NCI-H82 treated with DMSO at 0.1 percent for 48 hours (cell line): ENCODE data around the gene ZNF646.

Source experiments
- DNase-seq: peaks from one replicate; lab custom pipeline; 2025; ENCODE audit not compliant: unreplicated experiment; lab: John Stamatoyannopoulos, UW

Gene ZNF646, protein sequence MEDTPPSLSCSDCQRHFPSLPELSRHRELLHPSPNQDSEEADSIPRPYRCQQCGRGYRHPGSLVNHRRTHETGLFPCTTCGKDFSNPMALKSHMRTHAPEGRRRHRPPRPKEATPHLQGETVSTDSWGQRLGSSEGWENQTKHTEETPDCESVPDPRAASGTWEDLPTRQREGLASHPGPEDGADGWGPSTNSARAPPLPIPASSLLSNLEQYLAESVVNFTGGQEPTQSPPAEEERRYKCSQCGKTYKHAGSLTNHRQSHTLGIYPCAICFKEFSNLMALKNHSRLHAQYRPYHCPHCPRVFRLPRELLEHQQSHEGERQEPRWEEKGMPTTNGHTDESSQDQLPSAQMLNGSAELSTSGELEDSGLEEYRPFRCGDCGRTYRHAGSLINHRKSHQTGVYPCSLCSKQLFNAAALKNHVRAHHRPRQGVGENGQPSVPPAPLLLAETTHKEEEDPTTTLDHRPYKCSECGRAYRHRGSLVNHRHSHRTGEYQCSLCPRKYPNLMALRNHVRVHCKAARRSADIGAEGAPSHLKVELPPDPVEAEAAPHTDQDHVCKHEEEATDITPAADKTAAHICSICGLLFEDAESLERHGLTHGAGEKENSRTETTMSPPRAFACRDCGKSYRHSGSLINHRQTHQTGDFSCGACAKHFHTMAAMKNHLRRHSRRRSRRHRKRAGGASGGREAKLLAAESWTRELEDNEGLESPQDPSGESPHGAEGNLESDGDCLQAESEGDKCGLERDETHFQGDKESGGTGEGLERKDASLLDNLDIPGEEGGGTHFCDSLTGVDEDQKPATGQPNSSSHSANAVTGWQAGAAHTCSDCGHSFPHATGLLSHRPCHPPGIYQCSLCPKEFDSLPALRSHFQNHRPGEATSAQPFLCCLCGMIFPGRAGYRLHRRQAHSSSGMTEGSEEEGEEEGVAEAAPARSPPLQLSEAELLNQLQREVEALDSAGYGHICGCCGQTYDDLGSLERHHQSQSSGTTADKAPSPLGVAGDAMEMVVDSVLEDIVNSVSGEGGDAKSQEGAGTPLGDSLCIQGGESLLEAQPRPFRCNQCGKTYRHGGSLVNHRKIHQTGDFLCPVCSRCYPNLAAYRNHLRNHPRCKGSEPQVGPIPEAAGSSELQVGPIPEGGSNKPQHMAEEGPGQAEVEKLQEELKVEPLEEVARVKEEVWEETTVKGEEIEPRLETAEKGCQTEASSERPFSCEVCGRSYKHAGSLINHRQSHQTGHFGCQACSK (N-terminal part only)

GRCh38 chr16:31073970-31074813 is at the start of gene ZNF646, which contains the start of gene ZNF668:
Gene ZNF646, plus strand, starts transcription at chr16:31074422. Its CDS starts 1,903 bp downstream, at chr16:31076325.
Gene ZNF668, minus strand, starts transcription at chr16:31074240. Its CDS starts 9,781 bp downstream, at chr16:31064459.
- peak; percentile 98 for DNase-seq

GRCh38 chr16:31025339-31025738 is 48.9 kb upstream of the ZNF646 start:
- no peak for DNase-seq

DNA sequence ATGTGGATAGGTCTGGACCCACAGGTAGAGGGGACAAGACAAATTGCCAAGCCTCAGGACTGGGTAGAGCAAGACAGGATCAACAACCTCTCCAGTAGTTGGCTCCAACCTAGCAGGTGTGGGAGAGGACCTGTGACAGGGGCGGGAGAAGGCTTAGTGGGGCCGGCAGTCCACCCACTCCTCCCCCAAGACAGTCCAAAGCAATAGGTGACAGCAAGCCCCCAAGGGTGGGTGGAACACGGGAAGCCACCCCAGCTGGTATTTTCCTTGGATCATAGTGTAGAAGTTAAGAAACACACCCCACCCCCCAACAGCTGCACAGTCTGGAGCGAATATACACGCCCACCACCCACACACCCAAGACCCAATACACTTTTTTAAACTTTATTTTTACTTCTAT is 45.0 kb upstream of the ZNF646 start:
- DNase-seq: no peak

DNA sequence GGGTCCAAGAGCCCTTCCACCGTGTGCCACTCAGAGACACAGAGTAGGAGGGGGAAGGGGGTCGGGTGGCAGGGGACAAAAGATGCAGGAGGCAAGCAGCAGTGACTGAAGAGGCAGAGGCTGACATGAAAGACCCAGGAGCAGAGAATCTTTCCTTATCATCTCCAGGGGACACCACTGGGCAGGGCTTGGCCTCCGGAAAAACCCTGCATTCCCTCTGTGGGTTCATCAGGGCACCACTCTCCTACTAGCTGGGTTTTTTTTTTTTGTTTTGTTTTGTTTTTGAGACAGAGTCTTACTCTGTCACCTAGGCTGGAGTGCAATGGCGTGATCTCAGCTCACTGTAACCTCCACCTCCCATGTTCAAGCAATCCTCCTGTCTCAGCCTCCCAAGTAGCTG is 42.9 kb upstream of the ZNF646 start:
- no peak for DNase-seq

- DNase-seq: peak; percentile 72
These were observed 41.2 kb upstream of the ZNF646 start, which contains the start of gene STX4 for GRCh38 chr16:31032736-31033708. Gene STX4, plus strand, starts transcription at chr16:31033558. Its CDS starts 248 bp downstream, at chr16:31033806.

DNA sequence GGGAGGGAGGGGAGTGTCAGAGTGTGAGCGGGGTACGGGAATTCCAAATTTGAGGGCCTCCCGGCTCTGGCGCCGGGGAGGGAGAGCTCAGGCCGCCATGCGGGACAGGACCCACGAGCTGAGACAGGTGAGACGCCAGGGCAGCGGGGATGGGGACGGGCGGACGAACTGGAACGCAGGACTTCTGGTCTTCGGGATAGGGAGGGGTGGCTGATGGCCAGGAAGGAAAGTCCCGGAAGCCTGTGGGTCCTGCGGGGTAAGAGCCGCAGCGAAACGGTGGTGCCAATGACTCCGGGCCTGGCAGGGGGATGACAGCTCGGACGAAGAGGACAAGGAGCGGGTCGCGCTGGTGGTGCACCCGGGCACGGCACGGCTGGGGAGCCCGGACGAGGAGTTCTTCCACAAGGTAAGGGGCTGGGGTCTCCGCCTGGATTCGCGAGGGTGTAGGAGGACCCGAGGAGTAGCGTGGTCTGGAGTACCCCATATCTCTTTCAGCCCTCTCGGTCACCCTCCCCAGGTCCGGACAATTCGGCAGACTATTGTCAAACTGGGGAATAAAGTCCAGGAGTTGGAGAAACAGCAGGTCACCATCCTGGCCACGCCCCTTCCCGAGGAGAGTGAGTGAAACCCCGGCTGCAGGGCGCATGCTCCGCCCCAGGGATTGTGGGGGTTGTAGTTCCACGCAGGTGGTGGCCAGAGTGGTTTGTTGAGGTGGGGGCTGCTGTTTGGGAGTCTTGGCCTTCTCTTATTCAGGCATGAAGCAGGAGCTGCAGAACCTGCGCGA is 40.3 kb upstream of the ZNF646 start:
- peak; percentile 46 for DNase-seq

GRCh38 chr16:31036691-31037090 is 37.5 kb upstream of the ZNF646 start:
- no peak for DNase-seq

DNA sequence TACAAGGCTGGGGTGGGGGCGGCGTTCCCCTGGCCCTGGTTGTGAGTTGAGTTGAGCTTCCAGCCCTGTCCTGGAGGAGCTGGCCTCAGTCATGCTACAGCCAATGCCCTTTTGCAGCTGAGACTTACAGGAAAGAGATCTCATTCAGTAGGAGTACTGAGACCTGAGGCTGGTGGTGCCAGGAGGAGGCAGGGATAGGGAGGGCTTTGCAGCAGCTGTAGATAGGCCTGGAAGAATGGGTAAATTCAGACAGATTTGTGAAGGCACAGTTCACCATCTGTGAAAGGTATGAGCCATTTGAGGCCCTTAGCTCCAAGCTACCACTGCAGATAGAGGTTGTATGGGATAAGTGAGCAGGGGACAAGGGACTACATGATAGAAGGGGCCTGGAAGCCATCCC is 35.2 kb upstream of the ZNF646 start:
- DNase-seq: no peak

GRCh38 chr16:31042866-31043265 is 31.4 kb upstream of the ZNF646 start:
- no peak for DNase-seq

GRCh38 chr16:31043352-31043751 is 30.9 kb upstream of the ZNF646 start:
- DNase-seq: no peak

- no peak for DNase-seq
These were observed 30.2 kb upstream of the ZNF646 start for GRCh38 chr16:31043898-31044481.

GRCh38 chr16:31050280-31051030 is 23.8 kb upstream of the ZNF646 start:
- DNase-seq: no peak

GRCh38 chr16:31052114-31052513 is 22.1 kb upstream of the ZNF646 start:
- no peak for DNase-seq

DNA sequence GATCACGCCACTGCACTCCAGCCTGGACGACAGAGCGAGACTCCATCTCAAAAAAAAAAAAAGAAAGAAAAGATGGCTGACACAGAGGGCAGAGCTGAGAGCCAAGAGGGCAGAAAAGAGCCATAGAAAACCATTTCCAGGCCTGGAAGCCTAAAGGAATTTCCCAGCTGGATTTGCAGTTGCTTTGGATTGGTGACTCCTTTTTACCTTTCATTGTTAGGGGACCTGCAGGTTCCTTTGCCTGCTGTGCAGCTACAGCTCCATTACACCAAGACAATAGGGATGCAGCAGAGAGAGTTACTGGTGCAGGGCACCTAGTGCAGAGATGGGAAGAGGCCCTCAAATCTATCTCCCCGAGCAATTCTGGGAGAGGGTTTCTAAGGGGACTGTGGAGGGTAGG is 18.6 kb upstream of the ZNF646 start:
- DNase-seq: no peak

GRCh38 chr16:31061126-31061812 is 13.0 kb upstream of the ZNF646 start:
- no peak for DNase-seq

- no peak for DNase-seq
These were observed 12.3 kb upstream of the ZNF646 start for GRCh38 chr16:31061813-31062440.
